HG03135 (cell line): ENCODE data around the gene NPL.

Source experiments
- ATAC-seq: cut with Tn5 transposase; IDR thresholded peaks from one replicate; pipeline ENCODE4 v1.9.1; 2021; ENCODE audit warnings: mild to moderate bottlenecking, moderate library complexity; ENCODE audit not compliant: unreplicated experiment

Gene NPL, protein sequence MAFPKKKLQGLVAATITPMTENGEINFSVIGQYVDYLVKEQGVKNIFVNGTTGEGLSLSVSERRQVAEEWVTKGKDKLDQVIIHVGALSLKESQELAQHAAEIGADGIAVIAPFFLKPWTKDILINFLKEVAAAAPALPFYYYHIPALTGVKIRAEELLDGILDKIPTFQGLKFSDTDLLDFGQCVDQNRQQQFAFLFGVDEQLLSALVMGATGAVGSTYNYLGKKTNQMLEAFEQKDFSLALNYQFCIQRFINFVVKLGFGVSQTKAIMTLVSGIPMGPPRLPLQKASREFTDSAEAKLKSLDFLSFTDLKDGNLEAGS

DNA sequence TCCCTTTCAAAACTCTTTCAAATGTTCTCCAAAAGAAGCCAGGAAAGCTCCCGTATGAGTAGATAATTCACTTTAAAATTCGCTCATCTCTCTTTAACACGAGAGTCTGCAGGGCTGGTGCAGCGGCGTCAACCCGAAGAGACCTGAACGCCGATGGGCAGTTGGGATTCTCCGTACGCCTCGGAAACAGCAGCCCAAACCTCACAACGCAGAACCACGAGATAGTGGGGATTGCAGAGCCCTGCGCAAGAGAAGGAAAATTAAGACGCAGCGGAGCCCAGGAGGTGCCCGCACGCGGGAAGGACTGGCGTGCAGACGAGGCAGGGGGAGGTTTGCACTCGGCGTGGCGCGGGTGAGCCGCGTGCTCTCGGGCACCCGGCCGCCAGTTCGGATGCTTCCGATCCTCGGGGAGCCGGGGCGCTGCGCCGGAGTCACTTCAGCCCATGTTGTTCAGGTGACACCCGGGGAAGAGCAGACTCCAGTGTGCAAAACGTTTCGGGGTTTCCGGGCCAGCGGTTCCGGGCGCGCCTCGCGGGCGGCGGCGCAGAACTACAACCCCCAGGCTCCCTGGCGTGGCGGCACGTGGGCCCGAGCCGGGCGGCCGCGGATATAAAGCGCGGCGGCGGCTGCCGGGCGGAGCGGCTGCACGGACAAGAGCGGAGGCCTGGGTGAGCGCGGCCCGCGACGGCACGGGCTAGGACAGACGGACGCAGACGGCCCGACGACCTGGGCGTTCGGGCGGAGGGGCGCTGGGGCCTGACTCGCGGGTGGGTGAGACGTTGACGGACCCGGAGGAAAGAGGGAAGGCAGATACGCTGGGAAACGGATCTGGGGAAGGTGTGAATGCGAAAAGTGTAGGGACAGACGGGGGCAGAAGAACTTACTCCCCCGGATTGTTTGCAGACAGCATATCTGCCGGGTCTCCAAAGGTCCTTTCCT, at the start of gene NPL:
TSS of gene NPL (plus strand) at position 636 of the 939 bp plus-strand sequence. CDS start 4,599 bp downstream, outside the sequence.
- peak; percentile 94 for ATAC-seq

DNA sequence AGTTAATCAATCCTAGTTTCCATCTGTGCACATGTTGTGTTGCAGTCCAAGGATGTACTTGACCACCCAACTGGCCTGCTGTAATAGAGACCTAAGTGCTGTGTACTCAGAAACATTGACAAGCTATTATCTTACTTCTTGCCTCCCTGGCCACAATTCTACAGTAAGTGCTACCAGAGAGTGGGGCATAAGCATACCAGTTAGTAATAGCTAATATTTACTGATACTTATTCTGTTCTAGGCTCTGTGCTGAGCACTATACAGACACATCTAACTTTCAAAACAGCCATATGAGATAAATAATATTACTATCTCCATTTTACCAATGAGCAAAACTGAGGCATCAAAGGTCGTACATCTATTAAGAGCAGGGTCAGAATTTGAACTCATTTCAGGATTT, 49.5 kb upstream of the NPL start:
- ATAC-seq = no peak

DNA sequence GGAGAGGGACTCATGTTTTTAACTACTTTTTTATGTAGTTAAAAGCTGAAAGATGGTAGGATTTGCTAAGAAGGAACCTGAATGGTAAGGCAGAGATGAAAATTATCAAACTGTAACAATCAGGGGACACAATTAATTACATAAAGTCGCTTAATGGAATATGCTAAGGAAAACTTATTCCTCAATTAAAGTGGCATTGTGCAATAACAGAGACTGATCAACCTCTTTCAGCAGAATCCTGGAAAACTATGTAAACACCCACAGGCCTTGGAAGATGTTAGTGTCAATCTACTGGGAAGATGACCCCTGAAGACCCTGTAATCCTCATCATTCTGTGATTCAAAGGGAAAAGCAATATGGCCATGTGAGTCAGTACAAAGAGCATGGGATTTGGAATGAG, 46.8 kb upstream of the NPL start:
- no peak for ATAC-seq

DNA sequence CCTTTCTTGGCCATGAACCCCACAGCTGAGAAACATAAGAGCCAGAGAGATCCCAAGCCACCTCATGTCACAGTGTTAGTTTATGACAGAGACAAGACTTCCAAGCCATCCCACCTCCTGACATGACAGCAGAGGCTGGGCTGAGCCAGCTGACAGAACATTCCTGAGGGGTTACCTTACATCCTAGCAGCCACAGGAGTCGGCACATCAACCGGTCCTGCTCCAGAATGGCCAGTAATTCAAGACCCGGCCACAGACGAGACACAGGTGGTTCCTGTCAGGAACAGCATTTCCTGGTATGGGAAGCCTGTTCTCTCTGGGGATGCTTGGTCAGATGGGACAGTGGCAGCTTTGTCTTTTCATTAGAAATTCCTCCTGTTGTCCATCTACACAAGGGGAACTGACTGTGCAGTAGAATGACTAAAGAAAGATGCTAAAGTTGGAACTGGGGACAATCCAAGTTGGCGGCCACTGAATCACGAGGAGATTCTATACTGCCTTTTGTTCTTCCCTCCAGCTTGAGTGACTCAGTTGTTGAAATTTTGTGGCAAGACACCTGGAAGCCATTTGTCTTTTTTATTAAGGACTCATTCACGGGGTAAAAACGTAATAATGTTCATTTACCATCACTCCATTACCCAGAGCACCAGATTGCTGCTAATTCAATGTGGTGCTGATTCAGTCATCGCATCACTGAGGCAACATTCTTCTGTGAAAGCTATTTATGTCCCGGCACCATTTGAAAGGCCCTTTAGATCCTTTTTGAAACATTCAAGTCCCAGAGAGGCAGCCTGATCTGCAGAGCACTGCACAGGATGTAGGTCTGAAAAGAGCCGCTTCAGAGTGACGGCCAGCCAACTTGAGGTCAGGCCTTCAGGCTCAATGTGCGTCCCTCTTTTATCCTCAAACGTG, 37.2 kb upstream of the NPL start:
- ATAC-seq = no peak

DNA sequence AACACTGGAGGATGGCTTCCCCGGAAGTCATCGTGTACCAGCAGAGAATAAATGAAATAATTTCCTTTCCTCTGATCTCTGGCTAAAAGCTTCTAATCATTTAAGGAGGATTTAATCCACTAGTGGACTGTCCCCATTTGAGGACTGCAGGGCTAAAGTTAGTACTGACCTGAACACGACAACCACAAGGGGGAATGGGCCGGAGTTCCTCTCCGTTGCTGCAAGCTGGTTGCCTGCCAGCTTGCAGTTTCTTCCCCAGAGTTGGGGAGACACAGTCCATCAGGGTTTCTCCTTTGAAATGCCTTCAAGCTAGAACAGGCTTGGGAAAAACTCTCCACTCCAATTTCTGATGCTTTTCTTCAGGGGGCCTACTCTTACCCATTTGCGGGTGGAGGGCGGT, 35.5 kb upstream of the NPL start:
- ATAC-seq = no peak

DNA sequence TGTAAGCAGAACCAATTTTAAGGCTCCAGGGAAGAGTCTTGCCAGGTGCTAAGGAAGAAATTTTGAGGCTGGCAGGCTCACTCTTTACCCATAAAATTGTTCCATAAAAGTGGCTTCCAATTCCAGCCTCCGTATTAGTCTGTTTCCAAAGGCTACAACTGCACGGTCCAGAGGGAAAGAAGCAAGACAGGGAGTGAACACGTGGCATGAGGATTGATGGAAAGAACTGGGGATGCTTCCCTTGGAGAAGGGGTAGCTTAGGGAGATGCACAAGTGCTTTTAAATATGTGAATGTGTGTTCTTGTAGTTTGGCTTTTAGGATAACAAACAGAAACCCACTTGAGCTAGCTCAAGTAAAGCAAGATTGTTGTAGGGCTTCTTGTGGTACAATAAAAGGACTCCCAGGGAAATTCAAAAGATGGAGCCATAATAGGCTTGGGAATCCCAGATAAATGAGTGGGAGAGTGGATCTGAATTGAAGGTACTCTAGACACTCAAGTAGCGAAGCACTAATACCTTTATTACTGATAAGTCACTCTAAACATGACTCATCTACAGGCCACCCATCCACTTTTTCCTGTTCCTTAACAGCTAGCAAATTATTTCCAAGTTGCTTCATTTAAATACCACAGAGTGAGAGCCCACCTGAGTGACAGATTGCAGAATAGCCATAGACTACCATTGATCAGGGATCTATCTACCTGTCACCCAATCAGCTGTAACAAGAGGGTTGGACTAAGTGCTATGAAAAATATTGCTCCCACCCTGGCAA, 34.8 kb upstream of the NPL start:
- no peak for ATAC-seq

DNA sequence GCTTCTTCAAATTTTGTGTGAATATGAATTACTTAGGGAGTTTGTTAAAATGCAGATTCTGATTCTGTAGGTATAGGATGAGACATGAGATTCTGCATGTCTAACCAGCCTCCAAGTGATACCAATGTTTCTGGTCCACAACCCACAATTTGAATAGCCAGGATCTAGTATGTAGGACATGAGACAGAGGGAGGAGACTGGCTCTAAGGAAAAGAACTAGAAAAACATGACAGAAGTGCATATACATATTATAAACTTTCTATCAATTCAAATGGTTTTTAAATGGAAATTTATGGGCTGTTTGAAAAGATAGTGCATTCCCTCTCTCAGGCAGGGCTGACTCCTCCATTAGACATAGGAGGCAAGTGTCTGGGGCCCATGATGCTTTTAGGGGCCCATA, 33.9 kb upstream of the NPL start:
- no peak for ATAC-seq

DNA sequence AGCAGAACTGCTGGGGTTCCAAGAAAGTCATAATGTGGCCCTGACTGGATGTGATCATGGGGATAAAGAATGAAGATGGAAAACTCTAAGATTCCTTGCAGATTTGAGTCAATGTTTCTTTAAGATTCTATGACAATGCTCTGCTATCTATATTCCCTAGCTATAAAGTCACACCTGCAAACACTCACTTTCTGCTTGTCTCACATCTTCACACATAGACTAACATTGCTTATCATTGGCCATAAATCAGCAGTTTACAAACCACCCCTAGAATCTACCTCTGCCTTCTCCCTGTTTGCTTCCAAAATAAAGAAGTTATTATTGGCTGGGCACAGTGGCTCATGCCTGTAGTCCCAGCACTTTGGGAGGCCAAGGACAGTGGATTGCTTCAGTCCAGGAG, 33.1 kb upstream of the NPL start:
- no peak for ATAC-seq

DNA sequence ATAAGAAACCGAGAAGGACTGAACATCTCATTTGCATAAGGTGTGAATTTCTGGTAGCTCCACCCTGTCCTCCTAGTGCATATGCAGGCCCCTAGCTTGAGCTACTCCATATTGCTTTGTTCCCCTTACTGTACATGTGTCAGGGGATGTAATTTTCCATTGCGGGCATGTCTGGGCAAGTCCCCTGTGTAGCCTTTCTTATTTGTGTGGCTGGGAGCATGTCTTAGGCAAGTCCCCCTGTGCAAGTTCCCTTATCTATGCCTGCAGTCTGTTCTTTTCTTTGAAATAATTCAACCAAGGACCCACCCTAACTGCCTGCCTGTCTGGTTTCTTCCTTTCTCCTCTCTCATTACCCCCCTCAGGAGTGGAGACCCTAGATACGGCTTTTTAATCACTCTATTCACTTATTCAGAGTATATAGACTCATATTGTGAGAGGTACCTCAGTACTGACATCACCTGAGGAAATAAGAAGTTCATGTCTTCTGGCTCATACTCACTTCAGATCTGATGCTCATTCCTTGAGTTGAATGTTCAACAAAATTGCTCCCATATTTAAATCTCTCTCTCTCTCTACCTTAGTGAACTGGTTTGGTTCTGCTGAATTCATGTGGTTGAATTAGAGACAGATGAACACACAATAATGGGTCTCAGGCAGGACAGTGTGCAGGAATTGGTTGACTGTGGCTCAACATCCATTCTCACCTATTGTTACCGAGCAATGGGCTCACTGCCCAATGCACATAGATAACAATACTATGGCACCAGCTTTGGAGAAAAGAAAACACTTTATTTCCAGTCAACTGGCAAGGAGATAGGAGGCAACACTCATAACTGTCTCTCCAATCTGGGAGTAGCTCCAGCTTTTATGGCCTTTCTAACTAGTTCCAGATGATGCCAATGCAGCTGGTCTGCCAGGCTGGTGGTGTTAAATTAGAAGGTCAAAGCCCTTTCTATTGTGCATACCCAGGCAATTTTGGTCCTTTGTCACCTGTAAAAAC, 27.9 kb upstream of the NPL start:
- ATAC-seq = no peak

DNA sequence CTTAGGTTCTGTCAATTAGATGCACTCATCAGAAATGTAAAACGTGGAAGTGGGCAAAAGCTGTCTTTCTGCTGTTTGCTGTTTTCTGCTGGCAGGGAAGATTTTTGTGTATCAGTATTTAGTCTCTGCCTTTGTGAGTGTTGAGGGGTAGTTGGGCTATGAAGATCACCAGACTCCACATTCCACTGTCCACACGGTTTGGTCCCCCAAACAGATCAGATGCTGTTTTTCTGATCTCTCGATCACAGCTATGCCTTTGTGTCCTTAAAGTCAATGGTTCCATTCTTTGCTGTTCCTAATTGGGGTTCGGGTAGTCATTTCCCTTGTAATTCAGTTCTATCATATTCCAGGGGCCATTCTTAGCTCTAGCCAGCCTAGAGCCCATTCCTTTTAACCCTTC, 27.0 kb upstream of the NPL start:
- ATAC-seq = no peak

DNA sequence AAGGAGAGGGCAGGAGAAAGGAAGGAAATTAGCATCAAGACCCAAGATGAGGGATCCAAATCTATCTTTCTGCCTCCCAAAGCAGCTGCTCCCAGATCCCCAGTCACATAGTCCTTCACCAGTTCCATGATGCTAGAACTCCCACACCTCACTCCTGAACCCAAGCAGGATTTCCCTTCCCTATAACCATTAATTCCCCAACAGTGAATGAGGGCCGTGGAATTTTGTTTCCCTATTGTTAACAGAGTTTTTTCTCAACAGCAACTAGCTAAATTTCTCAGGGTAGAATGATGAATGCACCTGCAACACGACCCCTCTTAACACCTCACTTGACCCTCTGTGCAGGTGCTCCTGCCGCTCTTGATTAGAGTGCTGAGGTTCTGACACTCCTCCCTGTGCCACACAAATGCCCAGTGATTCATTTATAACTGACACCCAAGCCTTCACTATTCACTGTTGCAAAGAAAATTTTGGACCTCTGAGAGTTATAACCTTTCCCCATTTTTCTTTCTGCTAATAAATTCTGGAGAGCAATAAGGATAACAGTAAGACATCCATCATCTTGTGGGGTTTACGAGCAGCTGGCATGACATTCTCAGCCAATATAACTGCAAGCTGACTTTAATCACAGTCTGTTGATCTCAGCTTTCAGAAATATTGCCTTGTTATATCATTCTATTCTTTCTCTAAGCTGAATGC, 25.4 kb upstream of the NPL start:
- no peak for ATAC-seq

DNA sequence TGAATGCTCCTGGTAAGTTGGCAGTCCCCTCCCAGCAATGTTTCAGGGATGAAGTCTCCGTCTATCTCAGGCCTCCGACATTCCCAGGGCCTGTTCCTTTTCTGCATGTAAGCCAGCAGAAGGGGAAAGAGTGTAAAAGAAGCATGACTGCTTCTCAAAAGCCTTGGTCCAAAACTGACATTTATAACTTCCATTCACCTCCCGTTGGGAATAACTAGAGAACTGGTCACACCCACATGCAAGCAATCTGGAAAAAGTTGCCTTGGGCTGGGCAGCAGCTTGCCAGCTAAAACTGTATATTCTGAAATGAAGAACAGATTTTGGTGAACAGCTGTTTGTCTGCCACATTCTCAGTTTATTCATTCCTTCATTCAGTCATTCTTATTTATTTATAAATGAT, 24.2 kb upstream of the NPL start:
- no peak for ATAC-seq

DNA sequence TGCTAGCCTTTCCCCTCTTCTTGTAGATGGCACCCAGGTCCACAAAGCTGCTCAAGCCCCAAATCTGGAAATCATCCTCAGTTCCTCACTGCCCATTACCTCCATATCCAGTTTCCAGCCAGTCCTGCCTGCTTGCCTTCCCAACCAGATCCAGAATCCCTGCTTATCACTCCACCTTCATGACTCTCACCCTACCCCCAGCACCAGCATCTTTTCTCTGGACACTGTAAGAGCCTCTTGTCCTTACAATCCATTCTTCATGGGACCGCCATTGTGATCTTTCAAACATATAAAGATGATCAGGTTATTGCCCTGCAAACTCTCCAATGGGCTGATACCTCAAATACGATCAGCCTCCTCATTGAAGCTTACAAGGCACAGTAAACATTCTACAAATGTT, 23.5 kb upstream of the NPL start:
- no peak for ATAC-seq

DNA sequence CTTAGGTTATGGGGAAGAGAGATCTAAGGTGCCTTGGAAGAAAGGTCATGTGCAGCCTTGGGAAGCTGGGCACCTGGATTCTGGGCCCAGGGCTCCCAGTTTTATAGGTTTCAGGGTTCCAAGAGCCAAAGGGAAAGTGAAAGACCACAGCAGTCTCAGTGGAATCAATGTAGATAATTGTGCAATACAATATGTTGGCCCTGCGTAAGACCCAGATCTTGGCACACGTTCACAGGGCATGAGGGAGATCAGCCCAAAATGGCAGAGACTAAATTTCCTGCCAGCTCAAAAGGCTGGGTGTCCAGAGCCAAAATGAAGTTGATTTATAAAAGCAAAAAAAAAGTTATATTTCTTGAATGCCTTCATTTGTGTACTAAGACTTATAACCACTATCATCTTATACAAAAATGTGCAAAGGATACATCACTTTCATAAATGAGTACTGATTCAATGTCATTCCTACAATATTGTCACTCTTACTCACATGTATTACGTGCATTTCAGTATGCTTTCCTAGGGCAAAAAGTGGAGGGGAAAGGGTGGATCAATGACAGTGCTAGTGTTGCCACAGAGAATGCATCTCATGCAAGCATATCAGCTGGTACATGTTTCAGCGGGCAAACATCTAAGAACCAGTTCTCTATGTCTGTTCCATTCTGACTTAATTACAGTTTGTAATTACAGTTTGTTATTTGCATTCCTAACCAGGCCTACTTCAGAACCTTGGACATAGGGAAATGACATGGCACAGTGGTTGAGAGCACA, 22.5 kb upstream of the NPL start:
- ATAC-seq = no peak

DNA sequence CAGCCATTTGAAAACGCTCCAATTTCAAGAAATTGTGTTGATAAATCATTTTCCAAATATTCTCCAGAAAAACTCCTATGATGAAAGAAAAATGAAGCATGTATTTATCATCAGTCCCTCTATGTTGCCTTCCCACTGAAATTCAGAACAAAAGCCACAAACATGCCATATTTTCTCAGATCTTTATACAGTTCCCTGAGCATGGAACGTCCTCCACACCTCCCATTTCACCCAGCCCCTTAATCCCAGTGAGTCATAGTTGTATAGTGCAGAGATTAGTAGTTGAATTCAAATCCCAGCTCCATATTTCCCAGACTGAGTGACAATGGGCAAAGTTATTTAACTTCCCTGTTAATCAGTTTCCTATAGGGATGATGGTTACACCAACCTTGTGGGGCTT, 20.6 kb upstream of the NPL start:
- no peak for ATAC-seq

DNA sequence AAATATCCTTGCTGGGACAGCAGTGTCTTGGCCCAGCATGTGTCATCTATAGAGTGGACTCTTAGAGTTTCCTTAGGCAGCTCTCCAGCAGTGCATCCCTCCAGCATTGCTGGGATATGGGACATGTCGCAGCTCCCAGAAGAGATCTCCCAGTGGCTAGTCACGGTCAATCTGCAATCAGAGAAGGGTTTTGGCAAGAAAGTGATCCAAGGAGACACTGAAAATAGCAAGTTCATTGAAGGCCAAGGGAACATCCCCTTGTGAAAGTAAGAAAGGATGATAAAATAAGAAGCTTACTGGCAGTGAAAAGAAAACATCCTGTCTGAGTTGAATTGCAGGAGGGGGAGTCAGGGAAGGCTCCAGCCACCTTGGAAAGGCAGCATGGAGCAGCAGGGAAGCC, 19.3 kb upstream of the NPL start:
- no peak for ATAC-seq

DNA sequence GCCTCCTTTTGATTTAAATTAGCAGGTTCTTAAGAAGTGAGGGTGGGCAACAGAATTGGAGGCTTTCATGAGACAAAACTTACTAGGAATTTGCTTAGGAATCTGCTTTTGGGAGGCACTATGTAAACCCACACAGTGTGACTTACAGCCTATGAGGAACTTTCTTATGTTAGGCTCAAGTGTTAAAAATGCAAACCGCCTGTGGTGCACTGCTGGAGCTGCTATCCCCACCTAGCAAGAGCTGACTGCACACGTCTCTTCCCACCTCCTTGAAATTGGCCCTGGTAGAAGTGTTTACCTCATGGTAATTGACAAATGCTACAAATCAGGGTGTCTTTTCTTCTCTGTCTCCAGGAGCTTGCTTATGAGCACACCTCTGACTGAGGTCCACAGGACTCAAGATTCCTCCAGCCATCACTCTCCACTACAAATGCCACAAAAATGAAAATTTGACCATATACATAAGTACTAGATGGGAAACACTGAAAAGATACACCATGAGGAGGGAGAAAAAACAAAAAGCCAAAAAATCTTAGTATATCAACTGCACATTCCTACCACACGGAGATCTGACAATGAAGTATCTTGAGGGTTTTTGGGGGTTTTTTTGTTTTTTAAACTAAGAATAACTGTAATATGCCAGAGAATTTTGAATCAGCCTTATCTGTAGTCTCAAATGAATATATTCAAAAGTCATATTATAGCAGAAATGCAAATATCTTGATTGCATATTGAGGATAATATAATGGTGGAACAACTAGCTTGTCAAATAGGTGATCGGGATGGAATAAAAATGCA, 18.2 kb upstream of the NPL start:
- no peak for ATAC-seq
